ENCODE results near the gene COL10A1.

DNA sequence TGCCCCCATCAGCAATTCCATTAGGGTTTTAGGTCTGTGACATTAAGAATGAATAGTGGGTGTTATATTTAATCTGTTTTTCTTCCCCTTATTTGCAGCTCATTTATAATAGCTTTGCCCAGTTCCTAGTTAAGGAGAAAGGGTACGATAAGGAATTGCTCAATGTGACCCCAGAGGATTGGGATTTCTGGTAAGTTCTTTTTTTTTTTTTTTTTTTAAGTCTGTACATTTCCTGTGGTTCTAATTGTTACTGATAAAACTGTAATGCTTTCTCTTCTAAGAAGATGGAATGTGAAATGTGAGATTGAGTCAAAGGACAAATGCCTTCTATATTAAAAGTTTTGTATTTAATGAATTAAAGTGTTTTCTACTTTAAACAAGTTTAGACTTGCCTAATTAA lies 19.8 kb downstream of the COL10A1 start:
- TF ChIP-seq SIN3A (IDR thresholded peaks at IDR 0.05; ENCODE audit: borderline replicate concordance, insufficient read depth, low read length) (no peak), POLR2AphosphoS5 (IDR thresholded peaks at IDR 0.05; ENCODE audit: low read depth, low read length) (no peak), FOXP2 (optimal IDR thresholded peaks at IDR 0.05; ENCODE audit: borderline replicate concordance, extremely low read depth, extremely low read length, insufficient read depth) (no peak), TAF1 (IDR thresholded peaks at IDR 0.05; ENCODE audit: borderline replicate concordance, insufficient read depth, low read length) (no peak)

All from PFSK-1 (cell line).